HCT116 (cell line): ENCODE data around the gene SLC35F6.

Experiments used
- CEBPB ChIP-seq: IDR thresholded peaks from 2 replicates; pipeline ENCODE4 v1.6.1; 2012; ENCODE audit warnings: low read depth
- CTCF ChIP-seq, 3 experiments: fragments of 200-600 bp in 1 of 3; sonication (generic) in 1 of 3; IDR thresholded peaks in 2 of 3; conservative IDR thresholded peaks in 1 of 3; 2 replicates each; pipeline ENCODE4 v1.5.1; 2012 to 2017; ENCODE audit warnings: low read depth in 2 of 3, low read length in 2 of 3, antibody characterized with exemption in 1 of 3, borderline replicate concordance in 1 of 3, control low read depth in 1 of 3, mild to moderate bottlenecking in 1 of 3, mixed read lengths in 1 of 3, mixed run types in 1 of 3, moderate library complexity in 1 of 3; ENCODE audit not compliant: insufficient read depth in 1 of 3
- ELF1 ChIP-seq: IDR thresholded peaks from 2 replicates; pipeline ENCODE4 v1.6.1; 2012; ENCODE audit warnings: low read depth, borderline replicate concordance
- EZH2 ChIP-seq: fragments of 200-600 bp; sonication (generic); IDR thresholded peaks from 2 replicates; pipeline ENCODE4 v1.6.1; 2017; ENCODE audit warnings: antibody characterized with exemption, mixed run types
- EZH2phosphoT487 ChIP-seq: fragments of 200-600 bp; IDR thresholded peaks from 2 replicates; pipeline ENCODE4 v1.6.1; 2018; ENCODE audit warnings: antibody characterized with exemption, borderline replicate concordance
- MAX ChIP-seq: IDR thresholded peaks from 2 replicates; pipeline ENCODE4 v1.6.1; 2012
- POLR2A ChIP-seq: IDR thresholded peaks from 2 replicates; pipeline ENCODE4 v1.7.0; 2011; ENCODE audit warnings: borderline replicate concordance; ENCODE audit not compliant: insufficient read depth, insufficient read length; ENCODE audit errors: extremely low read depth
- POLR2AphosphoS5 ChIP-seq: IDR thresholded peaks from 2 replicates; pipeline ENCODE4 v1.6.1; 2011; ENCODE audit warnings: mild to moderate bottlenecking, low read depth, low read length, moderate library complexity
- RAD21 ChIP-seq: IDR thresholded peaks from 2 replicates; pipeline ENCODE4 v1.6.1; 2012; ENCODE audit warnings: low read depth, mild to moderate bottlenecking
- REST ChIP-seq: IDR thresholded peaks from 2 replicates; pipeline ENCODE4 v1.6.1; 2012; ENCODE audit warnings: low read depth
- SP1 ChIP-seq: IDR thresholded peaks from 2 replicates; pipeline ENCODE4 v1.6.1; 2012; ENCODE audit warnings: low read depth
- TCF7L2 ChIP-seq: IDR thresholded peaks from 2 replicates; pipeline ENCODE4 v1.7.0; 2011; ENCODE audit warnings: borderline replicate concordance, inconsistent platforms; ENCODE audit not compliant: insufficient read depth, insufficient read length; ENCODE audit errors: extremely low read depth
- ZFX ChIP-seq: fragments of 450-650 bp; IDR thresholded peaks from 2 replicates; pipeline ENCODE4 v1.6.1; 2017

DNA sequence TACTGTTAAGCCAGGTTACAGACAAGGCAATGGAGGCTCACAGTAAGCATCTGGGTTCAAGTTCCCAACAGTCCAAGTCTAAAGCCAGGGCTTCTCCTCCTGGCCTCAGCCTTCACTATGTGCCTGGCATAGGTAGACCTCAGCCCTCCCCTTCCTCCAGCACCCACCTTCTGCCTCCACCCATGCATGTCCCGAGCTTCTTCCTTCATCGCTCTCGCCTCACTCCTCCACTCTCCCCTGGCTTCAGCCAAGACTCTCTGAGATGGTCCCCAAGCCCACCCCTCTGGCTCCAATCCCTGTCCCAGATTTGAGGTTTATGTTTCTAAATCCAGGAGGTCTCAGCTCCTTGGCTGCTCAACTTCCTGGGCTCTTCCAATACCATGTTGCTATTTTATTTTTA, 48.6 kb downstream of the SLC35F6 start:
- TF ChIP-seq POLR2A (no peak), REST (no peak), CTCF (IDR thresholded peaks at IDR 0.05 in 2 of 3, conservative IDR thresholded peaks at IDR 0.05 in 1 of 3; ENCODE audit: borderline replicate concordance in 1 of 3, insufficient read depth in 1 of 3, low read depth in 2 of 3, low read length in 2 of 3) (no peak), EZH2 (no peak), ELF1 (no peak), CEBPB (no peak), RAD21 (no peak), TCF7L2 (no peak), EZH2phosphoT487 (no peak), POLR2AphosphoS5 (no peak), MAX (no peak), ZFX (no peak), SP1 (no peak)
